Dermis lymphatic vessel endothelial cell (primary cell): ENCODE measurements around the gene KRTAP4-1. TPM values are rescaled to one million over a fixed set of nuclear protein-coding genes. Genes with fewer than 3 reads are reported as not detected.

Experiments
- total RNA-seq: library from RNA; depleted of rRNA; stranded (reverse); fragments of >200 nt; gene quantifications from 2 replicates; pipeline ENCODE4 v1.2.1, GENCODE V29; 2014

The KRTAP4-1 gene
- total RNA-seq, result not detected in 2 replicates

DNA sequence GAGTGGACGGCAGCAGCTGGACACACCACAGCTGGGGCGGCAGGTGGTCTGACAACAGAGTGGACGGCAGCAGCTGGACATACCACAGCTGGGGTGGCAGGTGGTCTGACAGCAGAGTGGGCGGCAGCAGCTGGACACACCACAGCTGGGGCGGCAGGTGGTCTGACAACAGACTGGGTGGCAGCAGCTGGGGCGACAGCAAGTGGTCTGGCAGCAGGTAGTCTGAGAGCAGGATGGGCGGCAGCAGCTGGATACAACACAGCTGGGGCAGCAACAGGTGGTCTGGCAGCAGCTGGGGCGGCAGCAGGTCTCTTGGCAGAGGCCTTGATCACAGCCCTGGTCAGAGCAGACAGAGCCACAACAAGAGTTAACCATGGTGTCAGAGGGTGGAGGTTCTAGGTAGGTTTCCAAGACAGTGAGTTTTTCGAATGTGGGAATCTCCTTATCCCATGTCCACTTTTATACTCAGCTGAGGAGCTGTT, at the start of gene KRTAP4-1:
Gene KRTAP4-1, minus strand, starts transcription at position 432 of the 482 bp plus-strand sequence. Its CDS starts 57 bp downstream, at position 375.

DNA sequence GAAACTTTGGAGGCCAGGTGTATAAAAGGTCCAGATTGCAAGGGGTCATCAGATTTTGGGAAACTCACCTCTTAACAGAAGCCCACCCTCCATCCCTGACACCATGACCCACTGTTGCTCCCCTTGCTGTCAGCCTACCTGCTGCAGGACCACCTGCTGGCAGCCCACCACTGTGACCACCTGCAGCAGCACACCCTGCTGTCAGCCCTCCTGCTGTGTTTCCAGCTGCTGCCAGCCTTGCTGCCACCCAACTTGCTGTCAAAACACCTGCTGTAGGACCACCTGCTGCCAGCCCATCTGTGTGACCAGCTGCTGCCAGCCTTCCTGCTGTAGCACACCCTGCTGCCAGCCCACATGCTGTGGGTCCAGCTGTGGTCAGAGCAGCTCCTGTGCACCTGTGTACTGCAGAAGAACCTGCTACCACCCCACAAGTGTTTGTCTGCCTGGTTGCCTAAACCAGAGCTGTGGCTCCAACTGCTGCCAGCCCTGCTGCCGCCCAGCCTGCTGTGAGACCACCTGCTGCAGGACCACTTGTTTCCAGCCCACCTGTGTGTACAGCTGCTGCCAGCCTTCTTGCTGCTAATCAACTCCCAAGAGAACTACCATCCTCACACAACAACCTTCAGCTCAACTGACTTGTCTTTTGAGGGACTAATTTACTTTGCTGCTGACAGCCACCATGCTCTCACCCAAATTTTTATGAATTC, 47.8 kb upstream of the KRTAP4-1 start, which contains the start of gene KRTAP9-3:
Gene KRTAP9-3, plus strand, starts transcription at position 51 of the 707 bp plus-strand sequence. Its CDS starts 53 bp downstream, at position 104.

DNA sequence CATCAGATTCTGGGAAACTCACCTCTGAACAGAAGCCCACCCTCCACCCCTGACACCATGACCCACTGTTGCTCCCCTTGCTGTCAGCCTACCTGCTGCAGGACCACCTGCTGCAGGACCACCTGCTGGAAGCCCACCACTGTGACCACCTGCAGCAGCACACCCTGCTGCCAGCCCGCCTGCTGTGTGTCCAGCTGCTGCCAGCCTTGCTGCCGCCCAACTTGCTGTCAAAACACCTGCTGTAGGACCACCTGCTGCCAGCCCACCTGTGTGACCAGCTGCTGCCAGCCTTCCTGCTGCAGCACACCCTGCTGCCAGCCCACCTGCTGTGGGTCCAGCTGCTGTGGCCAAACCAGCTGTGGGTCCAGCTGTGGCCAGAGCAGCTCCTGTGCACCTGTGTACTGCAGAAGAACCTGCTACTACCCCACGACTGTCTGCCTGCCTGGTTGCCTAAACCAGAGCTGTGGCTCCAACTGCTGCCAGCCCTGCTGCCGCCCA, 41.9 kb upstream of the KRTAP4-1 start, which contains the start of gene KRTAP9-2:
Gene KRTAP9-2, plus strand, starts transcription at position 51 of the 498 bp plus-strand sequence. Its CDS starts 7 bp downstream, at position 58.

DNA sequence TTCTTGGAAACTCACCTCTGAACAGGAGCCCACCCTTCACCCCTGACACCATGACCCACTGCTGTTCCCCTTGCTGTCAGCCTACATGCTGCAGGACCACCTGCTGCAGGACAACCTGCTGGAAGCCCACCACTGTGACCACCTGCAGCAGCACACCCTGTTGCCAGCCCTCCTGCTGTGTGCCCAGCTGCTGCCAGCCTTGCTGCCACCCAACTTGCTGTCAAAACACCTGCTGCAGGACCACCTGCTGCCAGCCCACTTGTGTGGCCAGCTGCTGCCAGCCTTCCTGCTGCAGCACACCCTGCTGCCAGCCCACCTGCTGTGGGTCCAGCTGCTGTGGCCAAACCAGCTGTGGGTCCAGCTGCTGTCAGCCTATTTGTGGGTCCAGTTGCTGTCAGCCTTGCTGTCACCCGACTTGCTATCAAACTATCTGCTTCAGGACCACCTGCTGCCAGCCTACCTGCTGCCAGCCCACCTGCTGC, 5.2 kb upstream of the KRTAP4-1 start, which contains the start of gene KRTAP9-1:
Gene KRTAP9-1, plus strand, starts transcription at position 51 of the 482 bp plus-strand sequence. Its CDS starts 0 bp downstream, at position 51.

DNA sequence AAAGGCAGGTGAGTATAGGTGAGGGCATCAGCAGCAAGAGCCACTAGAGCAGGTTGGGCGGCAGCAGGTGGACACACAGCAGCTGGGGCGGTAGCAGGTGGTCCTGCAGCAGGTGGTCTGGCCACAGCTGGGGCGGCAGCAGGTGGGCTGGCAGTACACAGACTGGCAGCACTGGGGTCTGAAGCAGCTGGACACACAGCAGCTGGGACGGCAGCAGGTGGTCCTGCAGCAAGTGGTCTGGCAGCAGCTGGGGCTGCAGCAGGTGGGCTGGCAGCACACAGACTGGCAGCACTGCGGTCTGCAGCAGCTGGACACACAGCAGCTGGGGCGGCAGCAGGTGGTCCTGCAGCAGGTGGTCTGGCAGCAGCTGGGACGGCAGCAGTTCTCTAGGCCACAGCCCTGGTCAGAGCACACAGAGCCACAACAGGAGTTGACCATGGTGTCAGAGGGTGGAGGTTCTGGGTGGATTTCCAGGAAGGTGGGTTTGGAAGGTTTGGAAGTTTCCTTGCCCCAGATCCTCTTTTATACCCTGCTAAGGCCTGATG, 6.9 kb downstream of the KRTAP4-1 start, which contains the start of gene KRTAP4-2:
Gene KRTAP4-2, minus strand, starts transcription at position 495 of the 545 bp plus-strand sequence. Its CDS starts 57 bp downstream, at position 438.

DNA sequence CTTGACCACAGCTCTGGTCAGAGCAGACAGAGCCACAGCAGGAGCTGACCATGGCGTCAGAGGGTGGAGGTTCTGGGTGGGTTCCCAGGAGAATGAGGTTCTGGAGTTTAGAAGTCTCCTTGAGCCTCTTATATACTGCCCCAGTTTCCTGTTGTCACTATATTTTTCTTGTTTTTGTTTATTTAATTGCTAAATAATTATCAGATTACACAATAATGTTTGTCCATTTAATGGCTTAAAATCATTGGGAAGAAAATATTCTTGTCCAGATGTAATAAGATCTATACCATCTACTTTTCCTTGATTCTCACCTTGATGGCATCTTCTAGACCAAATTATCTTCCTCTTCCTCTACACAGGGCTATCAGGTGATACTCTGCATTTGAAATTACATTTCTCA, 16.6 kb downstream of the KRTAP4-1 start, which contains the start of gene KRTAP4-3:
Gene KRTAP4-3, minus strand, starts transcription at position 101 of the 400 bp plus-strand sequence. Its CDS starts 49 bp downstream, at position 52.

DNA sequence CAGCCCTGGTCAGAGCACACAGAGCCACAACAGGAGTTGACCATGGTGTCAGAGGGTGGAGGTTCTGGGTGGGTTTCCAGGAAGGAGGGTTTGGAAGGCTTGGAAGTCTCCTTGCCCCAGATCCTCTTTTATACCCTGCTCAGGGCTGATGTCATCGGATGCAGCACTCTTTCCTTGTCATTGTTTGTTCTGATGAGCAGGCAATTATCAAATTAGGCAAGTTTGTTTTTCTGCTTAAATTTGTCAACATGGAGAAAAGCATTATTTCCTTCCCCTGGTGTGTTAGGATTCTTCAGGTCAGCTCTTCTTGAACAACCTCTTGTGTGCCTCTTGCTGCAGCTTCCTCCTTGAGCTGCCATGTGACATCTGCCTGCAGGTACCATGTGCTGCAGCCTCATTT, 24.1 kb downstream of the KRTAP4-1 start, which contains the start of gene KRTAP4-4:
Gene KRTAP4-4, minus strand, starts transcription at position 101 of the 400 bp plus-strand sequence. Its CDS starts 57 bp downstream, at position 44.

DNA sequence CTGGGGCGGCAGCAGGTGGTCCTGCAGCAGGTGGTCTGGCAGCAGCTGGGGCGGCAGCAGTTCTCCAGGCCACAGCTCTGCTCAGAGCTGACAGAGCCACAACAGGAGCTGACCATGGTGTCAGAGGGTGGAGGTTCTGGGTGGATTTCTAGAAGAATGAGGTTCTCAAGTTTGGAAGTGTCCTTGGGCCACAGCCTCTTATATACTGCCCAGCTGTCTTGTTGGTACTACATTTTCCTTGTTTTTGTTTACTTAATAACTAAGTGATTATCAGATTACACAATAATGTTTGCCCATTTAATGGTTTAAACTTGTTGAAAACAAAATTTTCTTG, 35.1 kb downstream of the KRTAP4-1 start, which contains the start of gene KRTAP4-5:
Gene KRTAP4-5, minus strand, starts transcription at position 174 of the 334 bp plus-strand sequence. Its CDS starts 58 bp downstream, at position 116.

DNA sequence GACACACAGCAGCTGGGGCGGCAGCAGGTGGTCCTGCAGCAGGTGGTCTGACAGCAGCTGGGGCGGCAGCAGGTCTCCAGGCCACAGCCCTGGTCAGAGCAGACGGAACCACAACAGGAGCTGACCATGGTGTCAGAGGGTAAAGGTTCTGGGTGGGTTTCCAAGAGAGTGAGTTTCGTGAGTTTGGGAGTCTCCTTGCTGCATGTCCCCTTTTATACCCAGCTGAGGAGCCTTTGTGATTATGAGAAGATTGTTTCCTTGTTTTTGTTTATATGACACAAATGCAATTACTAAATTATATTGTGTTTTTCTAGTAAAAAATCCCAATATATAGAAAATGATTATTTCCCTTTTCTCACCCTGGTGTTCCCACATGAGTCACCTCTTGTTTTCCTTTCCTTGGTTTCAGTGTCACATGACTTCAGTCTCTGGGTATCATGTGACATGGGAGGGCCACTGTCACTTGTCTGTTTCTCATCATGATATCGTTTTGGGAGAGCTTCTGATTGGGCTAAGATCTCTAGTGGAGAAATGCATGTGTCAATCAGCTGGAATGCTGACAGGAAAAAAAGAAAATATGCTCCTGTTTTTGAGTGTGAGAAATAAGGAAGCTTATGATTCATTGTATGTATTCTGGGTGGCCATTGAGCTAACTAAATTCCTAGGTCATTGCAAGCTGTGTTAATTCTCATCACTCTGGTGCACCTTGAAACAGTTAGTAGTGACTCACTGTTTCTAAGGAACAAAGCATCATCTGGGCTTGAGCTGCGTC, 44.2 kb downstream of the KRTAP4-1 start, which contains the start of gene KRTAP4-6:
Gene KRTAP4-6, minus strand, starts transcription at position 185 of the 772 bp plus-strand sequence. Its CDS starts 57 bp downstream, at position 128.

Other genes starting within 250 kb of the KRTAP4-1 start
- gene KRT23, start 247.3 kb downstream of the KRTAP4-1 start, total RNA-seq, result 0.34 and 1.7 TPM in 2 replicates
- gene KRT39, start 218.0 kb downstream of the KRTAP4-1 start, total RNA-seq, result not detected in 2 replicates
- not detected in 2 replicates for gene KRT40, start 200.6 kb downstream of the KRTAP4-1 start, total RNA-seq
- gene KRTAP3-3, start 190.7 kb downstream of the KRTAP4-1 start, total RNA-seq, result not detected in 2 replicates
- gene KRTAP3-2, start 185.0 kb downstream of the KRTAP4-1 start, total RNA-seq, result not detected in 2 replicates
- not detected in 2 replicates for gene KRTAP3-1, start 175.8 kb downstream of the KRTAP4-1 start, total RNA-seq
- gene KRTAP1-5, start 157.7 kb downstream of the KRTAP4-1 start, total RNA-seq, result not detected in 2 replicates
- gene KRTAP1-4, start 154.7 kb downstream of the KRTAP4-1 start, total RNA-seq, result not detected in 2 replicates
- not detected in 2 replicates for gene KRTAP1-3, start 150.0 kb downstream of the KRTAP4-1 start, total RNA-seq
- gene KRTAP1-1, start 143.5 kb downstream of the KRTAP4-1 start, total RNA-seq, result not detected in 2 replicates
- gene KRTAP2-1, start 137.6 kb downstream of the KRTAP4-1 start, total RNA-seq, result not detected in 2 replicates
- gene KRTAP2-2, start 129.7 kb downstream of the KRTAP4-1 start, total RNA-seq, result not detected in 2 replicates
- not detected in 2 replicates for gene KRTAP2-3, start 124.8 kb downstream of the KRTAP4-1 start, total RNA-seq
- gene KRTAP2-4, start 119.0 kb downstream of the KRTAP4-1 start, total RNA-seq, result not detected in 2 replicates
- gene KRTAP4-7, start 100.8 kb downstream of the KRTAP4-1 start, total RNA-seq, result not detected in 2 replicates
- gene KRTAP4-8, start 86.8 kb downstream of the KRTAP4-1 start, total RNA-seq, result not detected in 2 replicates
- gene KRTAP4-16, start 82.7 kb downstream of the KRTAP4-1 start, total RNA-seq, result not detected in 2 replicates
- not detected in 2 replicates for gene KRTAP4-9, start 79.5 kb downstream of the KRTAP4-1 start, total RNA-seq
- not detected in 2 replicates for gene KRTAP4-11, start 66.5 kb downstream of the KRTAP4-1 start, total RNA-seq
- not detected in 2 replicates for gene KRTAP4-12, start 60.7 kb downstream of the KRTAP4-1 start, total RNA-seq
- gene KRTAP4-6, start 44.4 kb downstream of the KRTAP4-1 start, total RNA-seq, result not detected in 2 replicates
- gene KRTAP4-5, start 35.1 kb downstream of the KRTAP4-1 start, total RNA-seq, result not detected in 2 replicates
- not detected in 2 replicates for gene KRTAP4-4, start 24.2 kb downstream of the KRTAP4-1 start, total RNA-seq
- gene KRTAP4-3, start 16.7 kb downstream of the KRTAP4-1 start, total RNA-seq, result not detected in 2 replicates
- not detected in 2 replicates for gene KRTAP4-2, start 6.7 kb downstream of the KRTAP4-1 start, total RNA-seq
- gene KRTAP9-1, start 5.0 kb upstream of the KRTAP4-1 start, total RNA-seq, result not detected in 2 replicates
- not detected in 2 replicates for gene KRTAP9-2, start 41.7 kb upstream of the KRTAP4-1 start, total RNA-seq
- gene KRTAP9-3, start 47.5 kb upstream of the KRTAP4-1 start, total RNA-seq, result not detected in 2 replicates
- not detected in 2 replicates for gene KRTAP9-8, start 53.1 kb upstream of the KRTAP4-1 start, total RNA-seq
- not detected in 2 replicates for gene KRTAP9-4, start 64.8 kb upstream of the KRTAP4-1 start, total RNA-seq
- not detected in 2 replicates for gene KRTAP9-9, start 70.5 kb upstream of the KRTAP4-1 start, total RNA-seq
- not detected in 2 replicates for gene KRTAP9-6, start 80.5 kb upstream of the KRTAP4-1 start, total RNA-seq
- gene KRTAP9-7, start 90.8 kb upstream of the KRTAP4-1 start, total RNA-seq, result not detected in 2 replicates
- gene KRTAP29-1, start 117.9 kb upstream of the KRTAP4-1 start, total RNA-seq, result not detected in 2 replicates
- not detected in 2 replicates for gene KRTAP16-1, start 124.4 kb upstream of the KRTAP4-1 start, total RNA-seq
- not detected in 2 replicates for gene KRTAP17-1, start 130.8 kb upstream of the KRTAP4-1 start, total RNA-seq
- not detected in 2 replicates for gene KRT33A, start 165.9 kb upstream of the KRTAP4-1 start, total RNA-seq
- not detected in 2 replicates for gene KRT33B, start 184.9 kb upstream of the KRTAP4-1 start, total RNA-seq
- gene KRT34, start 197.4 kb upstream of the KRTAP4-1 start, total RNA-seq, result not detected in 2 replicates
- gene KRT31, start 212.7 kb upstream of the KRTAP4-1 start, total RNA-seq, result not detected in 2 replicates
- gene KRT37, start 239.7 kb upstream of the KRTAP4-1 start, total RNA-seq, result not detected in 2 replicates